A673 (cell line): ENCODE data around the gene PBXIP1. TPM values are rescaled to one million over a fixed set of nuclear protein-coding genes. Genes with fewer than 3 reads are reported as not detected.
"Not testable (repeated sequence)": the region's sequence is repeated elsewhere in the genome, so short reads cannot be mapped to it uniquely, and the experiment has no call there.

ENCODE experiments used
- BruUV-seq: library from RNA; stranded (reverse); fragments of 400-500 nt; replicated peaks from 2 replicates; lab custom pipeline; 2021; lab: Mats Ljungman, UMichigan
- CTCF ChIA-PET: fragments of 300-600 bp; sonication (Branson Sonifier 250); formaldehyde crosslinking; loops from one replicate; lab custom pipeline; 2022; ENCODE audit warnings: antibody characterized with exemption; lab: Charles Lee
- POLR2A ChIA-PET: fragments of 300-600 bp; sonication (Branson Sonifier 250); formaldehyde crosslinking; loops from one replicate; lab custom pipeline; 2022; ENCODE audit warnings: antibody characterized with exemption; ENCODE audit not compliant: low non-redundant PET; lab: Charles Lee
- DNase-seq: peaks from one replicate; pipeline ENCODE4 v3.0.0-alpha.2; 2015; ENCODE audit warnings: low spot score
- H3K27ac ChIP-seq: fragments of 200-600 bp; sonication (generic); 2 replicates; pipeline ENCODE4 v1.5.1; 2016; ENCODE audit warnings: mixed run types, low read depth, mild to moderate bottlenecking, mixed read lengths, antibody characterized with exemption, low read length; ENCODE audit not compliant: poor library complexity, severe bottlenecking
- H3K27me3 ChIP-seq: fragments of 200-600 bp; sonication (generic); replicated peaks from 2 replicates; pipeline ENCODE4 v1.6.1; 2017; ENCODE audit warnings: mixed run types, low read depth, mild to moderate bottlenecking, mixed read lengths, antibody characterized with exemption, low read length; ENCODE audit not compliant: insufficient read depth, poor library complexity
- H3K36me3 ChIP-seq: fragments of 200-600 bp; sonication (generic); 2 replicates; pipeline ENCODE4 v1.6.1; 2016; ENCODE audit warnings: mixed run types, mild to moderate bottlenecking, mixed read lengths, antibody characterized with exemption, low read length; ENCODE audit not compliant: insufficient read depth, poor library complexity, severe bottlenecking
- H3K4me1 ChIP-seq: fragments of 200-600 bp; sonication (generic); 2 replicates; pipeline ENCODE4 v1.6.1; 2017; ENCODE audit warnings: mixed run types, mild to moderate bottlenecking, mixed read lengths, antibody characterized with exemption, low read length; ENCODE audit not compliant: insufficient read depth, poor library complexity, severe bottlenecking
- H3K4me3 ChIP-seq: fragments of 200-600 bp; sonication (generic); 2 replicates; pipeline ENCODE4 v1.5.1; 2016; ENCODE audit warnings: low read depth, mixed run types, mild to moderate bottlenecking, mixed read lengths, low read length; ENCODE audit not compliant: poor library complexity, severe bottlenecking
- H3K9me3 ChIP-seq: fragments of 200-600 bp; sonication (generic); 2 replicates; pipeline ENCODE4 v1.6.1; 2016; ENCODE audit warnings: mixed run types, low read depth, mild to moderate bottlenecking, mixed read lengths, antibody characterized with exemption, low read length; ENCODE audit not compliant: poor library complexity, severe bottlenecking
- CTCF ChIP-seq: fragments of 300-800, 200-600 bp; sonication (generic); conservative IDR thresholded peaks from 2 replicates; pipeline ENCODE4 v1.5.1; 2017; ENCODE audit warnings: low read depth, mild to moderate bottlenecking, antibody characterized with exemption, low read length, moderate library complexity, mixed read lengths
- EZH2 ChIP-seq: fragments of 200-600 bp; sonication (generic); IDR thresholded peaks from 2 replicates; pipeline ENCODE4 v1.6.1; 2017; ENCODE audit warnings: borderline replicate concordance, low read depth, mild to moderate bottlenecking, mixed read lengths, antibody characterized with exemption, low read length; ENCODE audit not compliant: poor library complexity, severe bottlenecking
- intact Hi-C: fragments of 100-400 bp; cut with micrococcal nuclease; formaldehyde crosslinking; loops from one replicate; pipeline ENCODE4 v1.10.0; 2022; ENCODE audit not compliant: unreplicated experiment
- total RNA-seq: library from RNA; stranded (reverse); gene quantifications from 2 replicates; pipeline ENCODE4 v1.2.3, GENCODE V29; 2021

PBXIP1 gene
- total RNA-seq, 1 experiment from 2014 or later: 12.7 TPM

DNA sequence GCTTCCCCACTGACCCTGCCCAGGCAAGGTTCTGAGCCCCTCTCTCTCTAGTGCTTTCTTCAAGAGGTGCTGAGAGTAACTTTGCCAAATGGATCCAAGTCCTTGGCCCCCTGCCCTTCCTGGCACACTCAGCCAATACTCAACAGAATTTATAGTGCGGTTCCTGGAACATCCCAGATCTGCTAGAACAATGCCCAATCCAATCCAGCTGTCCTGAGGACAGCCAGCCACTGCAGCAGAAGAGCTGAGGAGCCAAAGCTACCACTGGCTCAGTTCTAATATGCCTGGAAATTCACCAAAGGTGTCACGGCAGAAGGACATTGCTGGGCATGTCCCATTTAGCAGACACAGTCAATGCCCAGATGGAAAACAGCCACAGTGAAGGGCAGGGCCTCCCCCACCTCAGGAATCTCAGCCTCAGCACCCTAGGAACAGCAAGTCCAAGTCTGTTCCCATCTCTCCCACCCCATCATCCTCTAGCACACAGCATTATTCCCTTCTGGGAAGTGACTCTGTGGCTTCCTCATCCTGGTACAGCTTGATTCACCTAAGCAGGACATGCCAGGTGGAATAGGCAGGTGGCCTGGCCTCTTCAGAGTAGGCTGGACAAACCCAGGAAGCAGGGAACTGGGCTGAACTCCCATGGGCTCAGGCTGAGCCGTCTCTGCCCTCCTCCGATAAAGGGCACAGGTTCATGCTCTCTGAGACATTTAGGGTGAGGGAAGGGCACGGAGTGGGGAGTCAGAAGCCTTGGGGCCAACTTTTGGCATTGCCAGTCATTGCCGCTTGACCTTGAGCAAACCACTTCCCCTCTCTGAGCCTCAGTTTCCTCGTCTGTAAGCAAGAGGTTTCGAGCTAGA is 44.0 kb downstream of the PBXIP1 start:
- Histone ChIP-seq H3K36me3 (no peaks in the 10 kb centered on the region), H3K27me3 (no peaks in the 10 kb centered on the region), H3K4me3 (no peak overlapping the region), H3K27ac (no peak overlapping the region), H3K4me1 (no peaks in the 10 kb centered on the region), H3K9me3 (no peaks in the 10 kb centered on the region)
- no peak for DNase-seq
- intact Hi-C loops: no loop called here
- ChIA-PET CTCF (no interaction called here), POLR2A (no interaction called here)
- TF ChIP-seq CTCF: no peak
- TF ChIP-seq EZH2: no peak
- BruUV-seq: no TSS peak

DNA sequence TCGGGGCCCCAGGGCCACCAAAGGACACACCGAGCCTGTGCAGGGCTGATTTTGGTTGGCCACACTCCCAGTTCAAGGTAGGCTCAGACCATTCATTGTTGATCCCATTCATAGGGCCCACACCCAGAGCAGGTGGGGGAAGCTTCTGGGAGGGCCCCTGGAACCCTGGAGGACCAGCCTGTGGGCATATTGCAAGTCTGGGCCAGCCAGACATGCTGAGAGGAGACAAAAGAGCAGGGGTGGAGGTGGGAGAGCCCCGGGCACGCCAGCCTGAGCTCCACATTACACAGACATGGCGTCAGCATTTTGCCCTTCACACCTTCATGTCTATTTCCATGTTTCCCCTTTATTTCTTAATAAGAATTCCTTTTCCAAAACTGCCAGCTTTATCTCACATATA is 45.0 kb downstream of the PBXIP1 start:
- POLR2A ChIA-PET: no interaction called here
- no TSS peak for BruUV-seq
- Histone ChIP-seq H3K4me1 (no peaks in the 10 kb centered on the region), H3K9me3 (no peaks in the 10 kb centered on the region), H3K27me3 (no peaks in the 10 kb centered on the region), H3K36me3 (no peaks in the 10 kb centered on the region), H3K27ac (no peak overlapping the region), H3K4me3 (no peak overlapping the region)
- no peak for DNase-seq
- no peak for TF ChIP-seq CTCF
- no peak for TF ChIP-seq EZH2
- CTCF ChIA-PET: no interaction called here
- intact Hi-C loops: no loop called here

DNA sequence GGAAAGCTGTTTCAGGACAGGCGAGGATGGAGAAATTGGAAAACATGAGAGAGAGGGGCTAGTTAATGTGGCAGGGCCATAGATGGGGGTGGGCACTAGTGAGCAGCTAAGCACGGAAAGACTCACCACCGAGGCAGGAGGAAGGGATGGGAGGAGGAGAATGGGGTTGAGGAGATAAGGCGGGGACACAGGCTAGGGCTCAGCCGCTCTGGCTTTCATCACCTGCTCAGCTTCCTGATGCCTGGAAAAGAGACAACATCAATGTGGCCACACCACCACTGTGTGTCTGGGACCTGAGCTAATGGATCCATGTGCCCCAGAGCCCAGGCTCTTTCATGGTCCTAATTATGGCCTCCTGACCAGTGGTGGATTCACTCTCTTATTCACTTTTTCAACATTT is 47.0 kb downstream of the PBXIP1 start:
- no TSS peak for BruUV-seq
- H3K36me3 ChIP-seq: no peaks in the 10 kb centered on the region
- intact Hi-C loops: no loop called here
- CTCF ChIA-PET: no interaction called here
- H3K9me3 ChIP-seq: no peaks in the 10 kb centered on the region
- no peak for DNase-seq
- H3K27me3 ChIP-seq: no peaks in the 10 kb centered on the region
- H3K4me1 ChIP-seq: no peaks in the 10 kb centered on the region
- TF ChIP-seq EZH2 (no peak), CTCF (no peak)
- no peak overlapping the region for H3K4me3 ChIP-seq
- no peak overlapping the region for H3K27ac ChIP-seq
- POLR2A ChIA-PET: no interaction called here

DNA sequence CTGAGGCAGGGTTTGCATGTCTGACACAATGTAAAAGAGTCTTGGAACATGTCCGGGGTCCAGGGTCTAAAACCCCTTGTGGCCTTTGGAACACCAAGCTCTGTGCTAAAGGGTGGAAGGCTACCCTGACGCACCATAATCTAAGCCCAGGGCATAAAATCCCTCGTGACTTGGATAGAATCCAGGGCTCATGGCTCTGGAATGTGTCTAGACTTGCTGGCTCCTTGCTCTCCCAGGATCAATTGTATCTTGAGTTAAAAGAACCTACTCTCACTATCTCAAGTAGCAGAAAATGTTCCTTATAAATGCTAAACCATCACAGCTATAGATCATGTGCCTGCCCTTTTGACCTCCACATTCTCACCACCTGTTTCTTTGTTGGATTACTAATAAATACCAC is 47.8 kb downstream of the PBXIP1 start:
- POLR2A ChIA-PET, H3K27me3 ChIP-seq, H3K4me3 ChIP-seq, BruUV-seq, CTCF ChIA-PET, DNase-seq, H3K4me1 ChIP-seq, H3K36me3 ChIP-seq, H3K27ac ChIP-seq, H3K9me3 ChIP-seq, intact Hi-C loops: not testable (repeated sequence)
